ENCODE measurements around the gene ZGPAT.
"Not testable (repeated sequence)": the region's sequence is repeated elsewhere in the genome, so short reads cannot be mapped to it uniquely, and the experiment has no call there.

Gene ZGPAT

GRCh38 chr20:63664861-63665594, 42.8 kb upstream of the ZGPAT start:
- Histone ChIP-seq H3K9me3 (ENCODE audit: control insufficient read depth, insufficient read depth, low read length) (no peaks in the 10 kb centered on the region), H3K9ac (ENCODE audit: low read depth, low read length) (no peak overlapping the region), H3K27me3 (ENCODE audit: control insufficient read depth, insufficient read depth, low read length) (no peaks in the 10 kb centered on the region), H3K4me1 (ENCODE audit: control insufficient read depth, insufficient read depth, low read length) (no peaks in the 10 kb centered on the region), H3K36me3 (ENCODE audit: control insufficient read depth, insufficient read depth, low read length) (peaks cover 50% of the 10 kb centered on the region), H3K4me3 (ENCODE audit: low read depth, low read length) (no peak overlapping the region)

DNA sequence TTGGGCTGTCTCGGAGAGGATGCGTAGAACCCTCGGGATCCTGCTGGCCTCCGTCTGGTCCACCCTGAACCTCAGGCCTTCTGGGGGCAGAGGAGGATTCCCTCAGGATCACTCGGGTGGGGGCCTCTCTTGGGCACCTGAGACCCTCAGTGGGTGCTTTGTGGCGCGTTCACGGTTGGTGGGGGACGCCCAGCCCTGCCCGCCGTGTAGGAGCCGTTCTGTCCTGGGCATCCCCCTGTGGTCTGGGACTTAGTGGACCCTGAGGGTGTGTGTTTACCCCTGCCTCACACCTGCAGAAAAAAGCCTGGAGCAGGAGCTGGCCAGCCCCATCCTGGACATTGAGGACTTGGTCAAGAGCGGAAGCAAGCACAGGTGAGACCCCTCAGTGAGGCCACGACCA, 42.1 kb upstream of the ZGPAT start:
- Histone ChIP-seq H3K27me3 (ENCODE audit: control insufficient read depth, insufficient read depth, low read length) (no peaks in the 10 kb centered on the region), H3K9me3 (ENCODE audit: control insufficient read depth, insufficient read depth, low read length) (no peaks in the 10 kb centered on the region), H3K36me3 (ENCODE audit: control insufficient read depth, insufficient read depth, low read length) (peaks cover 48% of the 10 kb centered on the region), H3K4me1 (ENCODE audit: control insufficient read depth, insufficient read depth, low read length) (no peaks in the 10 kb centered on the region), H3K9ac (ENCODE audit: low read depth, low read length) (no peak overlapping the region), H3K4me3 (ENCODE audit: low read depth, low read length) (no peak overlapping the region)

GRCh38 chr20:63667858-63668257, 40.0 kb upstream of the ZGPAT start:
- no peak overlapping the region for H3K9ac ChIP-seq (ENCODE audit: low read depth, low read length)
- no peaks in the 10 kb centered on the region for H3K4me1 ChIP-seq (ENCODE audit: control insufficient read depth, insufficient read depth, low read length)
- H3K27me3 ChIP-seq (ENCODE audit: control insufficient read depth, insufficient read depth, low read length) = no peaks in the 10 kb centered on the region
- H3K9me3 ChIP-seq (ENCODE audit: control insufficient read depth, insufficient read depth, low read length) = no peaks in the 10 kb centered on the region
- H3K36me3 ChIP-seq (ENCODE audit: control insufficient read depth, insufficient read depth, low read length) = peaks cover 40% of the 10 kb centered on the region
- no peak overlapping the region for H3K4me3 ChIP-seq (ENCODE audit: low read depth, low read length)

GRCh38 chr20:63668351-63668750, 39.5 kb upstream of the ZGPAT start:
- Histone ChIP-seq H3K9ac (ENCODE audit: low read depth, low read length) (no peak overlapping the region), H3K27me3 (ENCODE audit: control insufficient read depth, insufficient read depth, low read length) (no peaks in the 10 kb centered on the region), H3K4me1 (ENCODE audit: control insufficient read depth, insufficient read depth, low read length) (no peaks in the 10 kb centered on the region), H3K36me3 (ENCODE audit: control insufficient read depth, insufficient read depth, low read length) (peaks cover 35% of the 10 kb centered on the region), H3K9me3 (ENCODE audit: control insufficient read depth, insufficient read depth, low read length) (no peaks in the 10 kb centered on the region), H3K4me3 (ENCODE audit: low read depth, low read length) (no peak overlapping the region)

DNA sequence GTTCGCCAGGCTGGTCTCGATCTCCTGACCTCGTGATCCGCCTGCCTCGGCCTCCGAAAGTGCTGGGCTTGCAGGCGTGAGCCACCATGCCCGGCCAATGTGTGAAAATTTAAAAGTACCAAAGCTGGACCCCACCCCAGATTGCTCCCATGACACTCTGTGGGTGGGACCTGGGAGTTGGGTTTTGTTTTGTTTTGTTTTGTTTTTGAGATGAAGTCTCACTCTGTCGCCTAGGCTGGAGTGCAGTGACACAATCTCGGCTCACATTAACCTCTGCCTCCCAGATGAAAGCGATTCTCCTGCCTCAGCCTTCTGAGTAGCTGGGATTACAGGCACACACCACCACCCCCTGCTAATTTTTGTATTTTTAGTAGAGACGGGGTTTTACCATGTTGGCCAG, 36.1 kb upstream of the ZGPAT start:
- H3K9me3 ChIP-seq (ENCODE audit: control insufficient read depth, insufficient read depth, low read length); H3K4me1 ChIP-seq (ENCODE audit: control insufficient read depth, insufficient read depth, low read length): not testable (repeated sequence)
- H3K36me3 ChIP-seq (ENCODE audit: control insufficient read depth, insufficient read depth, low read length) = peaks cover 41% of the 10 kb centered on the region

GRCh38 chr20:63672666-63673065, 35.2 kb upstream of the ZGPAT start:
- no peak overlapping the region for H3K4me3 ChIP-seq (ENCODE audit: low read depth, low read length)
- H3K4me1 ChIP-seq (ENCODE audit: control insufficient read depth, insufficient read depth, low read length) = no peaks in the 10 kb centered on the region
- H3K27me3 ChIP-seq (ENCODE audit: control insufficient read depth, insufficient read depth, low read length) = no peaks in the 10 kb centered on the region
- H3K36me3 ChIP-seq (ENCODE audit: control insufficient read depth, insufficient read depth, low read length) = peaks cover 36% of the 10 kb centered on the region
- no peak overlapping the region for H3K9ac ChIP-seq (ENCODE audit: low read depth, low read length)
- no peaks in the 10 kb centered on the region for H3K9me3 ChIP-seq (ENCODE audit: control insufficient read depth, insufficient read depth, low read length)

More for the DNA sequence above, 36.1 kb upstream of the ZGPAT start:
- H3K9ac ChIP-seq (ENCODE audit: low read depth, low read length); H3K4me3 ChIP-seq (ENCODE audit: low read depth, low read length); H3K27me3 ChIP-seq (ENCODE audit: control insufficient read depth, insufficient read depth, low read length): not testable (repeated sequence)

DNA sequence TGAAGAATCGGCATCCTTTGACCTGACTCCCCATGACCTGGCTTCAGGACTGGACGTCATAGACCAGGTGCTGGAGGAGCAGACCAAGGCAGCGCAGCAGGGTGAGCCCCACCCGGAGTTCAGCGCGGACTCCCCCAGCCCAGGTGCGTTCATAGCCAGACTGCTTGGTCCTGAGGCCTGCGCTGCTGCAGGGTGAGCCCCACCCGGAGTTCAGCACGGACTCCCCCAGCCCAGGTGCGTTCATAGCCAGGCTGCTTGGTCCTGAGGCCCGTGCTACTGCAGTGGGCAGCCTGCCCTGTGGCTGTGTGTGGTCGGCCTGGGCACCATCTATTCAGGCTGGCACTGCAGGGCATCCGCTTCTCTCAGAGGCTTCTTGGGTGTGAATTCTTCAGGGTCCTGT, 33.9 kb upstream of the ZGPAT start:
- Histone ChIP-seq H3K4me3 (ENCODE audit: low read depth, low read length) (no peak overlapping the region), H3K9me3 (ENCODE audit: control insufficient read depth, insufficient read depth, low read length) (no peaks in the 10 kb centered on the region), H3K36me3 (ENCODE audit: control insufficient read depth, insufficient read depth, low read length) (peaks cover 37% of the 10 kb centered on the region), H3K9ac (ENCODE audit: low read depth, low read length) (no peak overlapping the region), H3K4me1 (ENCODE audit: control insufficient read depth, insufficient read depth, low read length) (no peaks in the 10 kb centered on the region), H3K27me3 (ENCODE audit: control insufficient read depth, insufficient read depth, low read length) (no peaks in the 10 kb centered on the region)

- Histone ChIP-seq H3K9me3 (ENCODE audit: control insufficient read depth, insufficient read depth, low read length) (no peaks in the 10 kb centered on the region), H3K4me3 (ENCODE audit: low read depth, low read length) (no peak overlapping the region), H3K27me3 (ENCODE audit: control insufficient read depth, insufficient read depth, low read length) (no peaks in the 10 kb centered on the region), H3K9ac (ENCODE audit: low read depth, low read length) (no peak overlapping the region), H3K4me1 (ENCODE audit: control insufficient read depth, insufficient read depth, low read length) (no peaks in the 10 kb centered on the region), H3K36me3 (ENCODE audit: control insufficient read depth, insufficient read depth, low read length) (peaks cover 45% of the 10 kb centered on the region)
Measured at GRCh38 chr20:63675681-63676368, 32.0 kb upstream of the ZGPAT start.

DNA sequence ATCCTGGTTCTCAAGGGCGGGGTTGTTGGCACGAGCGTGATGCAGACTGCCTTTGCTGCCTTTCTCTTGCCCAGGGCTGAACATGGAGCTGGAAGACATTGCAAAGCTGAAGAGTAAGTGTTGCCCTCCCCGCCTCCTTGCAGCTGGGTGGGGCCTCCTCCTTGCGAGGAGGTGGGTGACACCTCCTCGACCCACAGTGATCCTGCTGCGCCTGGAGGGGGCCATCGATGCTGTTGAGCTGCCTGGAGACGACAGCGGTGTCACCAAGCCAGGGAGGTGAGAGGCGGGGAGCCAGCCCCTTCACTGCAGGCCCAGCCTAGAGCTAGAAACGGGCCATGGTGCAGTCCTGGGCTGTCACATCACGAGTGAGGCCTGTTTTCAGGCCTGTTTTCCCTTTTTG, 29.8 kb upstream of the ZGPAT start:
- peaks cover 43% of the 10 kb centered on the region for H3K36me3 ChIP-seq (ENCODE audit: control insufficient read depth, insufficient read depth, low read length)

GRCh38 chr20:63678667-63679465, 29.0 kb upstream of the ZGPAT start:
- H3K27me3 ChIP-seq (ENCODE audit: control insufficient read depth, insufficient read depth, low read length) = no peaks in the 10 kb centered on the region
- no peaks in the 10 kb centered on the region for H3K9me3 ChIP-seq (ENCODE audit: control insufficient read depth, insufficient read depth, low read length)
- no peak overlapping the region for H3K4me3 ChIP-seq (ENCODE audit: low read depth, low read length)
- peaks cover 40% of the 10 kb centered on the region for H3K36me3 ChIP-seq (ENCODE audit: control insufficient read depth, insufficient read depth, low read length)
- H3K4me1 ChIP-seq (ENCODE audit: control insufficient read depth, insufficient read depth, low read length) = no peaks in the 10 kb centered on the region
- H3K9ac ChIP-seq (ENCODE audit: low read depth, low read length) = no peak overlapping the region

More for the DNA sequence above, 29.8 kb upstream of the ZGPAT start:
- Histone ChIP-seq H3K27me3 (ENCODE audit: control insufficient read depth, insufficient read depth, low read length) (no peaks in the 10 kb centered on the region), H3K4me1 (ENCODE audit: control insufficient read depth, insufficient read depth, low read length) (no peaks in the 10 kb centered on the region), H3K4me3 (ENCODE audit: low read depth, low read length) (no peak overlapping the region), H3K9ac (ENCODE audit: low read depth, low read length) (no peak overlapping the region), H3K9me3 (ENCODE audit: control insufficient read depth, insufficient read depth, low read length) (no peaks in the 10 kb centered on the region)

DNA sequence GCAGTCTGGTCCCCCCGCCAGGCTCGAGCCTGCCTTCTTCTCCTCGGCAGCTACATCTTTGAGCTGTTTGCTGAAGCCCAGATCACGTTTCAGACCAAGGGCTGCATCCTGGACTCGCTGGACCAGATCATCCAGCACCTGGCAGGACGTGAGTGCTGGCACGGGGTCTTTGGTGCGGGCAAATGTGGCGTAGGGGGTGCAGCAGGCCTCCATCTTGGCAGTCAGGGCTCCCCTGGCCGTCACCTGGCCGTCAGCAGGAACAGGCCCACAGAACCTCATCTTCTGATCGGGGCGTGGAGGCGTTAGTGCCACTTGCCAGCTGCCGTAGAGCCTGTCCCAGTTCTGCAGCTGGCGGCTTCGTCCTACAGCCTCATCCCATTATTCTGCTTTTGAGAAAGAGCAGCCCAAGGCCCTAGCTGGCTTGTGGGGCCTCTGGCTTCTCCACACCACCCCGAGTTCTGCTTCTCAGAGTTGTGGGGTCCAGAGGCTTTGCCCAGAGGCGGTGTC, 28.0 kb upstream of the ZGPAT start:
- H3K9ac ChIP-seq (ENCODE audit: low read depth, low read length) = no peak overlapping the region
- H3K27me3 ChIP-seq (ENCODE audit: control insufficient read depth, insufficient read depth, low read length) = no peaks in the 10 kb centered on the region
- H3K4me3 ChIP-seq (ENCODE audit: low read depth, low read length) = no peak overlapping the region
- H3K36me3 ChIP-seq (ENCODE audit: control insufficient read depth, insufficient read depth, low read length) = peaks cover 35% of the 10 kb centered on the region
- H3K9me3 ChIP-seq (ENCODE audit: control insufficient read depth, insufficient read depth, low read length) = no peaks in the 10 kb centered on the region
- H3K4me1 ChIP-seq (ENCODE audit: control insufficient read depth, insufficient read depth, low read length) = no peaks in the 10 kb centered on the region
